VCaP (cell line): ENCODE measurements around the gene NT5C2.
"Not testable (repeated sequence)": the region's sequence is repeated elsewhere in the genome, so short reads cannot be mapped to it uniquely, and the experiment has no call there.

Experiments used
- H3K27ac ChIP-seq: fragments of 450-650 bp; 2 replicates; pipeline ENCODE4 v1.5.1; 2017
- TF ChIP-seq, protein P1 (sequence below): fragments of 450-650 bp; conservative IDR thresholded peaks from 2 replicates; pipeline ENCODE4 v1.5.1; 2017; ENCODE audit warnings: mild to moderate bottlenecking, moderate library complexity

Gene NT5C2

DNA sequence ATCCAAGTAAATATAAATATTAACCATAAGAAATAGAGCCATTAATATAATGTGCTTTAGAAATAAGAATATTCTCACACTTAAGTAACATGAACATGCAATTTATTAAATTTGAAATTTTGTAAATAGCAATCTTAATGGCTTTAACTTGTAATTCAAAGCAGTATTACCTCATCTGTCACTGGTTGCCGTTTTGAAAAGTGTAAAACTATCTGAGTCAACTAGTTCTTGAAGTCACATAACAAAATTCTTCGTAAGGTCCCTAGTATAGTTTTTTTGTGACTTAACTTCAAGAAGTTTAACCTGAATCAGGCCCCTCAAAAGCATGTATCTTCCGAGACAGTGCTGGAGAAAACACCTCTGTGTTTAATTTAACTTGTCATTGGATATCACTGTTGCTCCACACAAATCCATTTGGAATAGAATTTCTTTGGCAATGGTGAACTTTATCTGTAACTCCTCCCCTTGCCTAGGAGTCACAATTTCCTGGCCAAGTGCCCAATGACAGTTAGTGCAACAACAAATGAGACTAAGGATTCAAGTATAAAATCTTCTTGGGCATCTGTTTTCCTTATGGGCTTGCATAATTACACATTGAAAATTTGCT, 47.1 kb downstream of the NT5C2 start:
- TF ChIP-seq, protein P1, sequence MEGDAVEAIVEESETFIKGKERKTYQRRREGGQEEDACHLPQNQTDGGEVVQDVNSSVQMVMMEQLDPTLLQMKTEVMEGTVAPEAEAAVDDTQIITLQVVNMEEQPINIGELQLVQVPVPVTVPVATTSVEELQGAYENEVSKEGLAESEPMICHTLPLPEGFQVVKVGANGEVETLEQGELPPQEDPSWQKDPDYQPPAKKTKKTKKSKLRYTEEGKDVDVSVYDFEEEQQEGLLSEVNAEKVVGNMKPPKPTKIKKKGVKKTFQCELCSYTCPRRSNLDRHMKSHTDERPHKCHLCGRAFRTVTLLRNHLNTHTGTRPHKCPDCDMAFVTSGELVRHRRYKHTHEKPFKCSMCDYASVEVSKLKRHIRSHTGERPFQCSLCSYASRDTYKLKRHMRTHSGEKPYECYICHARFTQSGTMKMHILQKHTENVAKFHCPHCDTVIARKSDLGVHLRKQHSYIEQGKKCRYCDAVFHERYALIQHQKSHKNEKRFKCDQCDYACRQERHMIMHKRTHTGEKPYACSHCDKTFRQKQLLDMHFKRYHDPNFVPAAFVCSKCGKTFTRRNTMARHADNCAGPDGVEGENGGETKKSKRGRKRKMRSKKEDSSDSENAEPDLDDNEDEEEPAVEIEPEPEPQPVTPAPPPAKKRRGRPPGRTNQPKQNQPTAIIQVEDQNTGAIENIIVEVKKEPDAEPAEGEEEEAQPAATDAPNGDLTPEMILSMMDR: no peak
- H3K27ac ChIP-seq: no peak overlapping the region

DNA sequence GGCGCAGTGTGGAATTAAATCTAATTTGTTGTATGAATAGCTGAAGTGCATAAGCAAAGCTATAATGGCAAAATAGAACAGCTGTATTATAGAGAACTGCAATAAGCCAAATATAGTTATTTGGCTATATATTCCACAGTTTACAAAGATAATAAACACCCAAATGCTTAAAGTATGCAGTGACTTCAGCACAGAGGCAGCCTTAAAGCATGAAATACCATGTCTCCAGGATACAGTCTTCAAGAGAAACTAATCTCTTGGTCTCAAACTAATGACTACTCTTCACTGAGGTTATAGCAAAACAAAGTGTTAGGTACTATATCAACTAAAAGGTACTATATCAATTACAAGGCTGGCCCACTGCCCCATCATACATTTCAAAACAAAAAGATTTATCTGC, 48.0 kb downstream of the NT5C2 start:
- TF ChIP-seq, protein P1: no peak
- no peak overlapping the region for H3K27ac ChIP-seq

DNA sequence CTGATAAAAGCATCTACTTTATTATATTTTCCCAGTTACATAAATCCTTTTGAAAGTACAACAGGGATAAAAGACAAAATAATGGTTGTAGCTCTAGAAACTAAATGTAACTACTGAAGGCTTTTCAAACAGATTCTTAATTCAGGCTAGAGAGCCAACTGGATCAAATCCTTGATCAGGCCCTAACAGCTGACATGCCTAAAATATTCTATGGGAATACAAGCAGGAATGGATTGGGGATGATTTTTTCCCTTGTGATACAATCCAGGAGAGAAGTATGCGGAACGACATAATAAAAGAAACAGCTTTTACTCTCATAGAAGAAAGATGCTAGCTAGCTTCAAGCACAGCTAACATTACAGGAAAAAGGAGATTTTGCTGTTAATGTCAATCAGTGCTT, 49.0 kb downstream of the NT5C2 start:
- H3K27ac ChIP-seq: no peak overlapping the region
- TF ChIP-seq, protein P1: no peak

DNA sequence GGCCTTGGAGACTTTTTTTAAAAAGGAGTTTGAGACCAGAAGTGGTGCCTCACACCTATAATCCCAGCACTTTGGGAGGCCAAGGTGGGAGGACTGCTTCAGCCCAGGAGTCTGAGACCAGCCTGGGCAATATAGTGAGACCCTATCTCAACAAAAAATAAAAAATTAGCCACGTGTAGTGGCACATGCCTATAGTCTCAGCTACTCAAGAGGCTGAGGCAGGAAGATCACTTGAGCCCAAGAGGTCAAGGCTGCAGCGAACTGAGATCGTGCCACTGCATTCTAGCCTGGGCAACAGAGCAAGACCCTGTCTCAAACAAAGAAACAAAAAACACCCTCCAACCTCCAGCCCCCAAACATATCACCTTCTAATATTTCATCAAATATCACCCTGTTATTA, 49.4 kb downstream of the NT5C2 start:
- not testable (repeated sequence) for H3K27ac ChIP-seq

DNA sequence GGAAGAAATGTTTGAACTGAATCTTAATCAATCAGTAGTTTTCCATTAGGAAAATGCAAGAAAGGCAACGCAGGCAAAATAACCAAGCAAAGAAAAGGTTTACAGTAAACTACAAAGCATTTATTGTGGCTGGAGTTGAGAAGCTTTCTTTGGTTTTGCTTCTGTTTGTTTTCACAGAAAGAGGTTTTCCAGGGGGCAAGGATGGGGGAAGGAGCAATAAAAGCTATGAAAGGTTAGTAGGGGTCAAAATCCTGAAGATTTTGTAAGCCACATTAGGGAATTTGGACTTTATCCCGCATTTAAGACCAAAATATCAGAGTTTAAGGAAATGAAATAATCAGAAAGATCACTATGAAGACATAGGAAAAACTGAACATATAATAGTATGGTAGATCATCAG, 51.1 kb downstream of the NT5C2 start:
- TF ChIP-seq, protein P1: no peak
- no peak overlapping the region for H3K27ac ChIP-seq

DNA sequence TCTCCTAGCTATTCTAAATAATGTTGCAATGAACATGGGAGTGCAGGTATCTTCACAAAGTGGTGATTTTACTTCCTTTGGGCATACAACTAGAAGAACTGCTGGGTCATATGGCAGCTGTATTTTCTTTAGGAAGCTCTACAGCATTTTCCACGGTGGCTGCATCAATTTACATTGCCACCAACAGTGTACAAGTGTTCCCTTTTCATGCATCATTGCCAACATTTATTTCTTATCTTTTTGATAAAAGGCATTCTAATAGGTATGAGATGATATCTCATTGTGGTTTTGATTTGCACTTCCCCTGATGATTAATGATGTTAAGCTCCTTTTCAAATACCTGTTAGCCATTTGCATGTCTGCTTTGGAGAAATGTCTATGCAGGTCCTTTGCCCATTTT, 52.6 kb downstream of the NT5C2 start:
- TF ChIP-seq, protein P1: no peak
- H3K27ac ChIP-seq: no peak overlapping the region

DNA sequence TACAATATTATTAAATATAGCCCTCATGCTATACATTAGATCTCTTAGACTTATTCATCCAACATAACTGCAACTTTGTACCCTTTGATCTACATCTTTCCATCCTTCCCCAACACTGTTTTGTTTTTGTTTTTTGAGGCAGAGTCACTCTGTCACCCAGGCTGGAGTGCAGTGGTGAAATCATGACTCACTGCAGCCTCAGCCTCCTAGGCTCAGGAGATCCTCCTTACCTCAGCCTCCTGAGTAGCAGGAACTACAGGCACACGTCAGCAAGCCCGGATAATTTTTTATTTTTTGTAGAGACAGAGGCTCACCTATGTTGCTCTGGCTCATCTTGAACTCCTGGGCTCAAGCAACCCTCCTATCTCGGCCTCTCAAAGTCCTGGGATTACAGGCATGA, 53.3 kb downstream of the NT5C2 start:
- TF ChIP-seq, protein P1: no peak
- no peak overlapping the region for H3K27ac ChIP-seq

DNA sequence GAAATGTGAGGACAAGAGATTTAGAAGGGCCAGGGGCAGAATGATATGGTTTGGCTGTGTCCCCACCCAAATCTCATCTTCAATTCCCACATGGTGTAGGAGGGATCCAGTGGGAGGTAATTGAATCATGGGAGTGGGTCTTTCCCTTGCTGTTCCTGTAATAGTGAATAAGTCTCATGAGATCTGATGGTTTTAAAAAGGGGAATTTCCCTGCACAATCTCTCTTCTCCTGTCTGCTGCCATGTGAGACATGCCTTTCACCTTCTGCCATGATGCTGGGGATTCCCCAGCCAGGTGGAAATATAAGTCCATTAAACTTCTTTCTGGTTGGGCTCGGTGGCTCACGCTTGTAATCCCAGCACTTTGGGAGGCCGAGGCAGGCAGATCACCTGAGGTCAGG, 57.9 kb downstream of the NT5C2 start:
- not testable (repeated sequence) for H3K27ac ChIP-seq

DNA sequence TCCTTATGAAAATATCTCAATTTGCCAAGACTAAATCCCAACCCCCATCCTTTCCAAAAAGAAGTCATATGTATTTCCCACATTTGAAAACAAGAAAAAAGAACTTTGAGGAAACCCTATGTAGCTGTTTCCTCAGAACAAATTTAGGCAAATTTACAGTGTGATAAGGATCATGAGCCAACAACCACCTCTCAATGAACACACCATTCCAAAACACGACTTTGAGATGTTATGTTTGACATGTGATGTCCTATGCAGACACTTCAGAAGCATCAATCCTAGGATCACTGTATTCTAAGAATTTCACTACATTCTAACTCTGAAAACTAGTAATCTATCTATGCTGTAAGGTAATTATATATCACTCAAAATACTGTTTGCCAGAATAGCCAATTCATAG, 62.2 kb downstream of the NT5C2 start:
- H3K27ac ChIP-seq: no peak overlapping the region
- TF ChIP-seq, protein P1: no peak

DNA sequence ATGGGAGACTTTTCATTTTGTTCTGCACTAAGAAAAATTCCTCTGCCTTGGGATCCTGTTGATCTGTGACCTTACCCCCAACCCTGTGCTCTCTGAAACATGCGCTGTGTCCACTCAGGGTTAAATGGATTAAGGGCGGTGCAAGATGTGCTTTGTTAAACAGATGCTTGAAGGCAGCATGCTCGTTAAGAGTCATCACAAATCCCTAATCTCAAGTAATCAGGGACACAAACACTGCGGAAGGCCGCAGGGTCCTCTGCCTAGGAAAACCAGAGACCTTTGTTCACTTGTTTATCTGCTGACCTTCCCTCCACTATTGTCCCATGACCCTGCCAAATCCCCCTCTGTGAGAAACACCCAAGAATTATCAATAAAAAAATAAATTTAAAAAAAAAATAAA, 62.9 kb downstream of the NT5C2 start:
- not testable (repeated sequence) for H3K27ac ChIP-seq
